T follicular helper cell (primary cell): Measurements from ENCODE around the gene BNC2.

Source experiments
- DNase-seq: peaks from one replicate; pipeline ENCODE4 v3.0.0-alpha.2; 2020; ENCODE audit warnings: low read depth

BNC2 gene

GRCh38 chr9:16817514-16817913, 53.0 kb downstream of the BNC2 start:
- no peak for DNase-seq

DNA sequence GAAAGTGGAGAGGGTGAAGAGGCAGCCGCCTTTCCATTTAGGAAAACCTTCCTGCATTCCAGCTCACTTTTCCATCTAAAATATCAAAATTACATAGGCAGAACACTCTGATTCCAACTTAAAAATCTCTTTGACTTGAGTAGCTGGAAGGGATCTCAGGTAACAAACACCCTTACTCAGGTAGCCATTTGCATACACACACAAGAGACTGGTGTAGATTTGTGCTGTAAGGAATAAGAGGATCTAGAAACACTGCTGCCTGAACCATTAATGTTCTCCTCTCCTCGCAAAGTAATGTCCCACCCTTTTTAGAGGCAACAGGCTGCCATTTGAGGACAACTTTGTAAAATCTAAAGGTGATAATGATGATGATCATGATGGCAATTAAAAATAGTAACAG, 53.5 kb downstream of the BNC2 start:
- DNase-seq, result no peak

DNA sequence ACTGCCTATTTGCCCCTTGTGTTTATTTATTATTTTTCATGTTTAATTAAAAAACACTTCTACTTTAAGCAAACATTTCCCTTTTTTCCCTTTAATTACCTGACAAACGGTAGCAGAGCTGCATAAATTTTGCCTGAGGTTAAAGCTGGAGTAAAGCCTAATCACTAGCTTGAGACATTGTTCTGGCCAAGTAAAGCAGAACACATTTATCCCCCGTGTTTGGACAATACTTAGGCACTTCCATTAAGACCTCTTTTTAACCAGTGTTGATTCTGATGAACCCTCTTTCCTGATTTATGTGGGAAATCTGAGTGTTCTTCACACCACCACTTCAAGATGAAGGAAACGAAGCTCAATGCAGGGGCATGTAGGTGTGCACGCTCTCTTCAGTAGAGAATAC, 54.5 kb downstream of the BNC2 start:
- DNase-seq, result no peak

- no peak for DNase-seq
Observed at GRCh38 chr9:16815079-16815478, 55.4 kb downstream of the BNC2 start.

- DNase-seq, result no peak
Observed at GRCh38 chr9:16813838-16814237, 56.6 kb downstream of the BNC2 start.

GRCh38 chr9:16811987-16812685, 58.3 kb downstream of the BNC2 start:
- DNase-seq, result no peak

GRCh38 chr9:16809912-16810610, 60.4 kb downstream of the BNC2 start:
- no peak for DNase-seq

DNA sequence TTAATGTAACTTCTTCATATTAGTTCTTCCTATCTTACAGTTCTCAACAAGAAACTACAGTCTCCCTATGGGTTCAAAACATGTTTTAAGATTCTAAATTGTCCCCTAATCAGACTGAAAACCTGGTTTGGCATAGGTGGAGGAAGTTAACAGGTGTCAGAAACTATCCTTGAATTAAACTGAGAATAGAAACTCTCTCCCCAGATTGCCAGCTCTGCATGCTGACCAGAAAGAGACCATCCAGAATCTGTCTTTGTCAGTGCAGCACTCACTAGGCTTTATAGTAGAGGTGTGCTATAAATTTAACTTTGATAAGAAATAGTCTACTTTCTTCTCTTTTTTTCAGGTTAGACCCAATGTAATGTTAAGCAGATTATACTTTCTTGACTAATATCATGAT, 63.8 kb downstream of the BNC2 start:
- no peak for DNase-seq

GRCh38 chr9:16803648-16804047, 66.8 kb downstream of the BNC2 start:
- no peak for DNase-seq

DNA sequence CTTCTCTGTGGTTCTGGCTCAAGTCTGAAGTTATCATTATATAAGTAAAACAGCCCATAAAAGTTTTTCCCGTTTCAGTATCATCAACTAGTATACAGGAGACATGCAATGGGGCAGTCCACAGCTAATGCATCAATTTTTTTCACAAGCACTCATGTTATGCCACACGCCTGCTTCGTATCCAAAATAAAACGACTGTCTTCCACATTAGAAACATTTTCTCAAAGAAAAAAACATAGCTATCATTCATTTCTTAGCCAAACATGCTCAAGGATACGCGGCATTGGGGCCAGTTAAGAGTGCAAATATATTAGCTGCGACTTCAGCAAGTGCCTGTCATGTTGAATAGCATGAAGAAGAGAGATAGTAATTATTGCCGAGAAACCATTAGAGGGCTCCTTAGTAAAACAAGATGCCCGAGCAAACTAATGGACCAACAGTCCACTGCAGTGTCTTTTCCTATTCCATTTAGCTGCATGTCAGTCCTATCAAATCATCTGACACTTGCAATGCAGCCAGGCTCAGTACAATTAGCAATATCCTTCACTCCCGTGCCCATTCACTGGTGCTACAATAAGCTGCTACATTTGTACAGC, 68.5 kb downstream of the BNC2 start:
- no peak for DNase-seq

- no peak for DNase-seq
Observed at GRCh38 chr9:16796304-16796825, 74.1 kb downstream of the BNC2 start.

GRCh38 chr9:16794871-16795639, 75.4 kb downstream of the BNC2 start:
- DNase-seq, result no peak

- no peak for DNase-seq
Observed at GRCh38 chr9:16794103-16794502, 76.4 kb downstream of the BNC2 start.

GRCh38 chr9:16787724-16788123, 82.7 kb downstream of the BNC2 start:
- DNase-seq, result no peak

- no peak for DNase-seq
Observed at GRCh38 chr9:16784002-16784401, 86.5 kb downstream of the BNC2 start.

DNA sequence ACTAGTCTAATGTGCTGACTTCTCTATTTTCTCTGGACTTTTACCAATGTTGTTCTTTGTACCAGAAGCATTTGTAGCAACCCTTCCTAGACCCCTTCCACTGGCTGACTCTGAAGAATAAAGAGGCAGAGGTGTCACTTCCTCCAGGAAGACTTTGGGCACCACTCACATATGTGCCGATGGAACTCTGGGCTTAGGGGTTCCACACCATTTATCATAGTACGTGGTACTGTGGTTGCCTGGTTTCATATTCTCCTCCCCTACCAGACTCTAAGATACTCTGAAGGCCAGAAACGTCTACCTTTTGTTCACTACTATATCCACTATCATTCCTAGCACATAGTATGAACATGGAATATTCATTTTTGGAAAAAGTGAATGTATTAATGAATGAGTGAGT, 88.0 kb downstream of the BNC2 start:
- DNase-seq, result no peak

- no peak for DNase-seq
Observed at GRCh38 chr9:16775330-16775729, 95.1 kb downstream of the BNC2 start.

GRCh38 chr9:16773617-16774016, 96.9 kb downstream of the BNC2 start:
- DNase-seq, result no peak

GRCh38 chr9:16773116-16773515, 97.4 kb downstream of the BNC2 start:
- no peak for DNase-seq

DNA sequence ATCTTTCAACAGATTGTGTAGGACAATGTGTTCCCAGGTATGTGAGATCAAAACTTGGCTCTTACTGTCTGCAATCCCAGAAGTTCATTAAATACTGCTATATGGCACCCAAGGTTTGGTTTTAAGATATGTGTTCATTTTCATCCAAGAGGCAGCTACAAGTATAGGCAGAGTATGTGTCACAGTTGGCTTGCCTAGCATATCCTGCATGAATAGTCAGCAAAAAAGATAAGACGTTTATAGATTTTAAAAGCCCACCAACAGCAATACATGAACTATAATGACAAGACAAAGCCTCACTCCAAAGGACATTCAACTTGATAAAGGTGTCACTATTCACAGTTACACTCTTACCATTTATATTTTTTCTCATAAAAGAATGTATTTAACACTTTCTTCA, 99.1 kb downstream of the BNC2 start:
- no peak for DNase-seq

DNA sequence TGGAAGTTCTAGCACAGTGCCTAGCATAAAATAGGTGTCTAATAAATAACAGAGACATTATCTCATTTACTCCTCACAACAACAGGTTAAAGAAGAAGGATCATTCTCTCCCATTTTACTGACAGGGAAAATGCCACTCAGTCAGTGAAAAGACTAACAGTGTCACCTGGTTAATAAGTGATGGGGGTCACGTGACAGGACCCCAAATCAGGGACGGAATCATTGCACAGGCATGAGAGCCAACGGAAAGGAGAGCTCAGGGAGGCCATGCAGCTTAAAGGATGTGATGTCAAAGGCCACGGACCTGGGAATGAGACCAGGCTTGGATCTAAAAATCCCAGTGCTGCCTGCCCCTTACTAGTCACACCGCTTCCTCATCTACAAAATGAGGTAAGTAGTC, 101.2 kb downstream of the BNC2 start:
- DNase-seq, result no peak

DNA sequence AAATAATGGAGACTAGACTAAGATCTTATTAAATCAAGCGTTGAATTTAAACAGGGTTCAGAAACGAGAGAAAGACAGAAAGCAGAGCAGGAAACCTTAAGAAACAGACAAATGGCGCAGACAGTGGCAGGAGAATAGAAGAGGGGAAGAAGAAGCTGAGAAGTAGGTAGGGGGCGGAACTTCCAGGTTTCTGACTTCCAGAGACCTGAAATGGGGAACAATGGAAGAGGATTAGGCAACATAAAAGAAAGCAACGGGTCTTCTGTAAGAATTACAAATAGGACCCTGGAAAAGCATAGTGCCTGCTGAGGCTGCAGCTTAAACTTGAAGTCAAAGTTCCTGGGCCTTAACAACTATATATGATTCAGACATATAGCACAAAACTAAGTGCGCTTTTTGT, 101.7 kb downstream of the BNC2 start:
- DNase-seq, result no peak
